ENCODE measurements around the gene THSD4.

DNA sequence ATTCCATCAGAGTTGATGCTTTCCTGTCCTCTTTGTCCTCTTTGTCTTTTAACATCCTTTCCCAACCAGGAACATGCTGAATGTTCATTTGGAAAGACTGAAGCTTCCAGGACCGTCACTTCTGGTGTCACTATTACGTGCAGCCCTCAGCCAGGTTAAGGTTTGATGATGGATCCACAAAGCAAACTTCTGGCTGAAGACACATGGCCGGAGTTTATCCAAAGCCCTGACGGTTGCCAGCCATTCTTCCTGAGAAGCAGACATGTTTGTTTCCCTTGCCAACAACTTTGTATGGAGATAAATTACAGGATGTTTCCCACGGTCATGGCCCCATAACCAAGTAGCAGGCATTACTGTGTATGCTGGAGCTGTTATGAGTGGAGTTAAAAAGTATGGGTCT is 236.9 kb downstream of the THSD4 start:
- TF ChIP-seq, protein P1, sequence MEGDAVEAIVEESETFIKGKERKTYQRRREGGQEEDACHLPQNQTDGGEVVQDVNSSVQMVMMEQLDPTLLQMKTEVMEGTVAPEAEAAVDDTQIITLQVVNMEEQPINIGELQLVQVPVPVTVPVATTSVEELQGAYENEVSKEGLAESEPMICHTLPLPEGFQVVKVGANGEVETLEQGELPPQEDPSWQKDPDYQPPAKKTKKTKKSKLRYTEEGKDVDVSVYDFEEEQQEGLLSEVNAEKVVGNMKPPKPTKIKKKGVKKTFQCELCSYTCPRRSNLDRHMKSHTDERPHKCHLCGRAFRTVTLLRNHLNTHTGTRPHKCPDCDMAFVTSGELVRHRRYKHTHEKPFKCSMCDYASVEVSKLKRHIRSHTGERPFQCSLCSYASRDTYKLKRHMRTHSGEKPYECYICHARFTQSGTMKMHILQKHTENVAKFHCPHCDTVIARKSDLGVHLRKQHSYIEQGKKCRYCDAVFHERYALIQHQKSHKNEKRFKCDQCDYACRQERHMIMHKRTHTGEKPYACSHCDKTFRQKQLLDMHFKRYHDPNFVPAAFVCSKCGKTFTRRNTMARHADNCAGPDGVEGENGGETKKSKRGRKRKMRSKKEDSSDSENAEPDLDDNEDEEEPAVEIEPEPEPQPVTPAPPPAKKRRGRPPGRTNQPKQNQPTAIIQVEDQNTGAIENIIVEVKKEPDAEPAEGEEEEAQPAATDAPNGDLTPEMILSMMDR (conservative IDR thresholded peaks at IDR 0.05) = no peak
- no peak for TF ChIP-seq ZFX (IDR thresholded peaks at IDR 0.05)

Data from C4-2B (cell line).